H9 (cell line): Measurements from ENCODE around the gene NYAP2. TPM values are rescaled to one million over a fixed set of nuclear protein-coding genes. Genes with fewer than 3 reads are reported as not detected.

Experiments
- DNase-seq: peaks from one replicate; pipeline ENCODE4 v3.0.0-alpha.2; 2017
- H2AFZ ChIP-seq: one replicate; pipeline ENCODE4 v1.6.1; 2013; ENCODE audit warnings: mild to moderate bottlenecking, low read length, control low read depth, moderate library complexity
- H2AK5ac ChIP-seq: 2 replicates; pipeline ENCODE4 v1.6.1; 2013; ENCODE audit warnings: low read length, control low read depth, mixed read lengths; ENCODE audit not compliant: insufficient read length
- H2BK120ac ChIP-seq: one replicate; pipeline ENCODE4 v1.6.1; 2013; ENCODE audit warnings: low read depth, mild to moderate bottlenecking, low read length, control low read depth, inconsistent platforms; ENCODE audit not compliant: poor library complexity, severe bottlenecking
- H2BK12ac ChIP-seq: 2 replicates; pipeline ENCODE4 v1.6.1; 2013; ENCODE audit warnings: low read length, control low read depth, mixed read lengths, low read depth; ENCODE audit not compliant: insufficient read length
- H2BK15ac ChIP-seq: 2 replicates; pipeline ENCODE4 v1.6.1; 2013; ENCODE audit warnings: low read depth, low read length, control low read depth
- H2BK20ac ChIP-seq: one replicate; pipeline ENCODE4 v1.6.1; 2013; ENCODE audit warnings: low read depth, mild to moderate bottlenecking, low read length, control low read depth, inconsistent platforms; ENCODE audit not compliant: poor library complexity, severe bottlenecking
- H2BK5ac ChIP-seq: 2 replicates; pipeline ENCODE4 v1.6.1; 2013; ENCODE audit warnings: low read length, control low read depth, mixed read lengths; ENCODE audit not compliant: insufficient read length
- H3K14ac ChIP-seq: 2 replicates; pipeline ENCODE4 v1.6.1; 2013; ENCODE audit warnings: low read length, control low read depth; ENCODE audit not compliant: insufficient read depth
- H3K18ac ChIP-seq: 2 replicates; pipeline ENCODE4 v1.6.1; 2013; ENCODE audit warnings: low read depth, mild to moderate bottlenecking, mixed read lengths, low read length, control low read depth; ENCODE audit not compliant: insufficient read length
- H3K23ac ChIP-seq: 2 replicates; pipeline ENCODE4 v1.6.1; 2013; ENCODE audit warnings: low read length, control low read depth, mixed read lengths, low read depth; ENCODE audit not compliant: insufficient read length
- H3K23me2 ChIP-seq: 2 replicates; pipeline ENCODE4 v1.6.1; 2013; ENCODE audit warnings: low read depth, mild to moderate bottlenecking, mixed read lengths, low read length, control low read depth; ENCODE audit not compliant: insufficient read length, poor library complexity, severe bottlenecking
- H3K27ac ChIP-seq: 2 replicates; pipeline ENCODE4 v1.5.1; 2013; ENCODE audit warnings: low read length, control low read depth, mixed read lengths, low read depth; ENCODE audit not compliant: insufficient read length
- H3K27me3 ChIP-seq: 2 replicates; pipeline ENCODE4 v1.6.1; 2013; ENCODE audit warnings: low read length, control low read depth, inconsistent platforms; ENCODE audit not compliant: insufficient read depth
- H3K4ac ChIP-seq: 2 replicates; pipeline ENCODE4 v1.6.1; 2013; ENCODE audit warnings: low read depth, mild to moderate bottlenecking, control low read depth, inconsistent platforms, low read length, moderate library complexity
- H3K4me1 ChIP-seq: 2 replicates; pipeline ENCODE4 v1.6.1; 2013; ENCODE audit warnings: low read length, control low read depth, inconsistent platforms; ENCODE audit not compliant: insufficient read depth
- H3K4me2 ChIP-seq: 2 replicates; pipeline ENCODE4 v1.6.1; 2013; ENCODE audit warnings: low read length, control low read depth, mixed read lengths; ENCODE audit not compliant: insufficient read length, insufficient read depth
- H3K56ac ChIP-seq: 2 replicates; pipeline ENCODE4 v1.6.1; 2013; ENCODE audit warnings: low read depth, mild to moderate bottlenecking, mixed read lengths, low read length, control low read depth; ENCODE audit not compliant: insufficient read length
- H3K79me1 ChIP-seq: 2 replicates; pipeline ENCODE4 v1.6.1; 2013; ENCODE audit warnings: low read depth, mild to moderate bottlenecking, moderate library complexity, low read length, control low read depth, inconsistent platforms; ENCODE audit not compliant: insufficient read depth, poor library complexity, severe bottlenecking
- H3K79me2 ChIP-seq: 2 replicates; pipeline ENCODE4 v1.6.1; 2013; ENCODE audit warnings: low read length, control low read depth, inconsistent platforms; ENCODE audit not compliant: insufficient read depth
- H3K9ac ChIP-seq: 2 replicates; pipeline ENCODE4 v1.6.1; 2013; ENCODE audit warnings: low read length, control low read depth, mixed read lengths; ENCODE audit not compliant: insufficient read length; ENCODE audit errors: extremely low read depth
- H3K9me3 ChIP-seq: one replicate; pipeline ENCODE4 v1.6.1; 2013; ENCODE audit warnings: low read depth, low read length, inconsistent platforms; ENCODE audit not compliant: control insufficient read depth
- H3T11ph ChIP-seq: one replicate; pipeline ENCODE4 v1.6.1; 2013; ENCODE audit warnings: mild to moderate bottlenecking, low read length, control low read depth, inconsistent platforms
- H4K20me1 ChIP-seq: one replicate; pipeline ENCODE4 v1.6.1; 2013; ENCODE audit not compliant: control insufficient read depth, insufficient read length, insufficient read depth
- H4K5ac ChIP-seq: 2 replicates; pipeline ENCODE4 v1.6.1; 2013; ENCODE audit warnings: low read depth, mild to moderate bottlenecking, mixed read lengths, low read length, control low read depth; ENCODE audit not compliant: insufficient read length
- H4K8ac ChIP-seq: replicated peaks from 2 replicates; pipeline ENCODE4 v1.6.1; 2013; ENCODE audit warnings: low read length, control low read depth, mixed read lengths, low read depth; ENCODE audit not compliant: insufficient read length
- H4K91ac ChIP-seq: 2 replicates; pipeline ENCODE4 v1.6.1; 2013; ENCODE audit warnings: low read depth, mild to moderate bottlenecking, moderate library complexity, mixed read lengths, low read length, control low read depth; ENCODE audit not compliant: insufficient read length
- H3K27ac Mint-ChIP-seq, 3 experiments: 2 replicates in 2 of 3; 3 replicates in 1 of 3; pipeline ENCODE4 v1.8.0; 2020 to 2021; ENCODE audit warnings: mixed read lengths in 3 of 3, mild to moderate bottlenecking in 1 of 3, moderate library complexity in 1 of 3
- H3K27me3 Mint-ChIP-seq: 2 replicates; pipeline ENCODE4 v1.8.0; 2021; ENCODE audit warnings: low read depth, mild to moderate bottlenecking, moderate library complexity, mixed read lengths
- H3K36me3 Mint-ChIP-seq, 3 experiments: 2 replicates in 2 of 3; 3 replicates in 1 of 3; pipeline ENCODE4 v1.8.0; 2020 to 2021; ENCODE audit warnings: low read depth in 3 of 3, mixed read lengths in 3 of 3; ENCODE audit not compliant: insufficient read depth in 1 of 3
- H3K4me1 Mint-ChIP-seq, 2 experiments: 2 replicates each; pipeline ENCODE4 v1.8.0; 2020; ENCODE audit warnings: mixed read lengths in 2 of 2
- H3K4me3 Mint-ChIP-seq, 2 experiments: 2 replicates in 1 of 2; 3 replicates in 1 of 2; pipeline ENCODE4 v1.8.0; 2020 to 2021; ENCODE audit warnings: mild to moderate bottlenecking in 2 of 2, mixed read lengths in 2 of 2, moderate library complexity in 1 of 2
- H3K9me3 Mint-ChIP-seq, 2 experiments: 2 replicates in 1 of 2; 3 replicates in 1 of 2; pipeline ENCODE4 v1.8.0; 2020; ENCODE audit warnings: mild to moderate bottlenecking in 2 of 2, mixed read lengths in 2 of 2, moderate library complexity in 1 of 2
- WGBS: extraction: QIAGEN DNeasy Blood & Tissue Kit; methylation state at CpG from one replicate; pipeline ENCODE4 v1.1.7; 2013; ENCODE audit warnings: missing lambda C conversion rate, low lambda C conversion rate, mixed read lengths; ENCODE audit not compliant: insufficient read length; ENCODE audit errors: extremely low coverage; 5-methylcytosine and 5-hydroxymethylcytosine counted together
- total RNA-seq: library from RNA; stranded (reverse); gene quantifications from 2 replicates; pipeline ENCODE4 v1.2.1, GENCODE V29; 2021
- TF ChIP-seq, protein P1 (sequence below): fragments of 200-600 bp; sonication (generic); conservative IDR thresholded peaks from 3 replicates; pipeline ENCODE4 v1.8.0; 2021; ENCODE audit warnings: antibody characterized with exemption, mild to moderate bottlenecking

Gene NYAP2
- total RNA-seq, 1 experiment from 2014 or later: not detected

GRCh38 chr2:225574582-225575138 lies 175.2 kb downstream of the NYAP2 start:
- Histone ChIP-seq H2AK5ac (no peak overlapping the region), H4K91ac (no peak overlapping the region), H3K79me1 (no peaks in the 10 kb centered on the region), H2BK5ac (no peak overlapping the region), H3K56ac (no peak overlapping the region), H3K79me2 (no peaks in the 10 kb centered on the region), H3T11ph (no peak overlapping the region), H3K4me2 (no peak overlapping the region), H3K23me2 (no peaks in the 10 kb centered on the region), H3K9ac (no peak overlapping the region), H3K9me3 (peaks cover 8% of the 10 kb centered on the region), H4K8ac (no peak overlapping the region), H2AFZ (no peak overlapping the region), H3K27me3 (no peaks in the 10 kb centered on the region), H3K23ac (no peak overlapping the region), H2BK120ac (no peak overlapping the region), H3K4ac (no peak overlapping the region), H4K20me1 (no peaks in the 10 kb centered on the region), H2BK15ac (no peak overlapping the region), H3K18ac (no peak overlapping the region), H4K5ac (no peak overlapping the region), H2BK12ac (no peak overlapping the region), H3K4me1 (no peaks in the 10 kb centered on the region), H3K14ac (no peak overlapping the region), H3K27ac (no peak overlapping the region), H2BK20ac (no peak overlapping the region)
- no peak overlapping the region for H3K4me3 Mint-ChIP-seq
- no peaks in the 10 kb centered on the region for H3K4me1 Mint-ChIP-seq
- H3K9me3 Mint-ChIP-seq: peaks cover 15 to 17% of the 10 kb centered on the region in 2 experiments
- DNase-seq: no peak
- no peaks in the 10 kb centered on the region; the same call in 1 of the 2 replicates for H3K27me3 Mint-ChIP-seq
- no peak overlapping the region for H3K27ac Mint-ChIP-seq
- no CpG with 5 or more reads among the region's 5 CpGs for WGBS
- TF ChIP-seq, protein P1, sequence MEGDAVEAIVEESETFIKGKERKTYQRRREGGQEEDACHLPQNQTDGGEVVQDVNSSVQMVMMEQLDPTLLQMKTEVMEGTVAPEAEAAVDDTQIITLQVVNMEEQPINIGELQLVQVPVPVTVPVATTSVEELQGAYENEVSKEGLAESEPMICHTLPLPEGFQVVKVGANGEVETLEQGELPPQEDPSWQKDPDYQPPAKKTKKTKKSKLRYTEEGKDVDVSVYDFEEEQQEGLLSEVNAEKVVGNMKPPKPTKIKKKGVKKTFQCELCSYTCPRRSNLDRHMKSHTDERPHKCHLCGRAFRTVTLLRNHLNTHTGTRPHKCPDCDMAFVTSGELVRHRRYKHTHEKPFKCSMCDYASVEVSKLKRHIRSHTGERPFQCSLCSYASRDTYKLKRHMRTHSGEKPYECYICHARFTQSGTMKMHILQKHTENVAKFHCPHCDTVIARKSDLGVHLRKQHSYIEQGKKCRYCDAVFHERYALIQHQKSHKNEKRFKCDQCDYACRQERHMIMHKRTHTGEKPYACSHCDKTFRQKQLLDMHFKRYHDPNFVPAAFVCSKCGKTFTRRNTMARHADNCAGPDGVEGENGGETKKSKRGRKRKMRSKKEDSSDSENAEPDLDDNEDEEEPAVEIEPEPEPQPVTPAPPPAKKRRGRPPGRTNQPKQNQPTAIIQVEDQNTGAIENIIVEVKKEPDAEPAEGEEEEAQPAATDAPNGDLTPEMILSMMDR: no peak
- H3K36me3 Mint-ChIP-seq: peaks cover 7 to 12% (median 8%) of the 10 kb centered on the region in 3 experiments
